SIG-M5 treated with dmso at 0.1 percent for 504 hours (cell line): ENCODE measurements around the gene KPNA1.

Source experiments
- DNase-seq: peaks from one replicate; lab custom pipeline; 2025; ENCODE audit not compliant: unreplicated experiment; lab: John Stamatoyannopoulos, UW

KPNA1 gene

DNA sequence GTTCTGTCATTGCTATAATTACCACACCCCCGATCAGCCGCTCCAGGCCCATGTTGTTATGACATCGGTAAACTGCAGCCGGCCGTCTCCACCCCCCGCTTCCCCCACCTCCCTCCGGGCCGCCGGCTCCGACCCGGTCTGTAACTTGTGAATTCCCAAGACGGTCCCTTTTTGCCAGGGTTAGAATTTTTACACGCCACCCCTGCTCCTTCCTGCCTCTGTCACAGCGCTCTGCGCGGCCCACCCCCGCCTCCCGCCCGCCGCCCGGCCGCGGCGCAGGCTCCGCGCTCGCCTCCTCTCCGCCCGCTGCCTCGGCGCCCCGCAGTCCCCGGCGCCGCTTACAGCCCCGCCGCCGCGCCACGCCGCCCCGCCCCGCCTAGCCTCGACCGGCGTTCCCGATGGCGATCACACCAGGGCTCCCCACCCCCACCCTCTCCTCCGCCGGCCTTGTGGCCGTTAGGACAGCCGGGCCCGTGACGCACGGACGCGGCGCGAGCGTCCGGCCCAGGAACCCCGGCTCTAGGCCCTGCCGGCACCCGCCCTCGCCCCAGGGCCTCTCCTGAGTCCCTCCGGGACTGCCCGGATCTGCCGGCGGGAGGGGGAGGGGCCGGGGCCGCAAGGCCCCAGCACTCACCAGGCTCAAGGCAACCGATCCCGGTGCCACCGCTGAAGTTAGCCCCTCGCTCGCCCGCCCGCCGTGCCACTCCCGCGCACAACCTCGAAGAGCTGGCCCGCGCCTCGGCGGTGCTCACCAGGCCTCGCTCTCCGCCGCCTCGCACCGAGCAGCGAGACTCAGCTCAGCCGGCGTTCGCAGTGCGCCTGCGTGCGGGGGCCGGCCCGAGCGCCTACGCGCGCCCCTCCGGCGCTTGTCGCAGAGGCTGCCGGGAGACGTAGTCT lies at the start of gene KPNA1:
Gene KPNA1, minus strand, starts transcription at position 817 of the 897 bp plus-strand sequence. CDS start 18,374 bp downstream, outside the sequence.
- DNase-seq: peak; percentile 89

DNA sequence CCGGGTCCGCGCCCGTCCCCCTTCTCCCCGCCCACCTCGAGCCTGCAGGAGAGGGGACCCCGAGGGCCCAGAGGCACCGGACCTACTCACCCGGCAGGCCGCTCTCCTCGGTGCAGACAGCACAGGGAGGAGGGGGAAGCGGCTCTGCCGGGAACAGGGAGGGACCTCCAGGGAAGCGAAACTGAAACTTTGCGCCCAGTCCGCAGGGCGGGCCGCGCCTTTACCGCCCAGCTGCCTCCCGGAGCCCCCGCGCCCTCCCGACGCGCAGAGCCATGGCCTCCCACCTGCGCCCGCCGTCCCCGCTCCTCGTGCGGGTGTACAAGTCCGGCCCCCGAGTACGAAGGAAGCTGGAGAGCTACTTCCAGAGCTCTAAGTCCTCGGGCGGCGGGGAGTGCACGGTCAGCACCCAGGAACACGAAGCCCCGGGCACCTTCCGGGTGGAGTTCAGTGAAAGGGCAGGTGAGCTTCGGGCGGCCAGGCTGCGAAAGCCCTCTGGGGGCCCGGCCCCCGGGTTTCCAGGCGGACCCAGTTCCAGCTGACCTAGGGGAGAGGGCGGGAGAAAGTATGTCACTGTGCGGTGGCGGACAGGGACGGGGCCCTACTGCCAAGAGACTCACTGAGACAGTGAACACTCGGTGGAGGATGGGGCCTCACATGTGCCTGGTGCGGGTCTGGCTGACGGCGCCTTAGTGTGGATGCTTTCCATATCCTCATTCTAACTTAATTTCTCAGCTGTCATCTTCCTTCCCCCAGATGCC lies 49.6 kb upstream of the KPNA1 start, which contains the start of the genes DTX3L and PARP9:
Gene DTX3L, plus strand, starts transcription at position 184 of the 758 bp plus-strand sequence. Its CDS starts 89 bp downstream, at position 273.
Gene PARP9, minus strand, starts transcription at position 146 of the 758 bp plus-strand sequence. CDS start 4,680 bp downstream, outside the sequence.
- peak; percentile 87 for DNase-seq

DNA sequence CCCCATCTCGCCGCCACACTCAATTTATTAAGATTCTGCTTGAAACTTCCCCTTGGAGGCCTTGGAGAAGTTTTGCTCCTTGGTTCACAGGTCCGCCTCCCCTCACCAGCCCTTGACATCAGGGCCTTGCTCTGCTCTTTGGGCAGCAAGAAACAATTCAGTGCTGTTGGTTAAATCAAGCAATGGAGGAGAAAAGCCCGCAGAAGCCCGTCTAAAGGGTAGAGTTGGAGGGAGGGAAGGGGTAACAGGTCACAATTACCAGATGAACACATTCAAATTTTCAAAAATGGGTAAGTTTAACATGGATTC lies 48.9 kb upstream of the KPNA1 start:
- DNase-seq: no peak

DNA sequence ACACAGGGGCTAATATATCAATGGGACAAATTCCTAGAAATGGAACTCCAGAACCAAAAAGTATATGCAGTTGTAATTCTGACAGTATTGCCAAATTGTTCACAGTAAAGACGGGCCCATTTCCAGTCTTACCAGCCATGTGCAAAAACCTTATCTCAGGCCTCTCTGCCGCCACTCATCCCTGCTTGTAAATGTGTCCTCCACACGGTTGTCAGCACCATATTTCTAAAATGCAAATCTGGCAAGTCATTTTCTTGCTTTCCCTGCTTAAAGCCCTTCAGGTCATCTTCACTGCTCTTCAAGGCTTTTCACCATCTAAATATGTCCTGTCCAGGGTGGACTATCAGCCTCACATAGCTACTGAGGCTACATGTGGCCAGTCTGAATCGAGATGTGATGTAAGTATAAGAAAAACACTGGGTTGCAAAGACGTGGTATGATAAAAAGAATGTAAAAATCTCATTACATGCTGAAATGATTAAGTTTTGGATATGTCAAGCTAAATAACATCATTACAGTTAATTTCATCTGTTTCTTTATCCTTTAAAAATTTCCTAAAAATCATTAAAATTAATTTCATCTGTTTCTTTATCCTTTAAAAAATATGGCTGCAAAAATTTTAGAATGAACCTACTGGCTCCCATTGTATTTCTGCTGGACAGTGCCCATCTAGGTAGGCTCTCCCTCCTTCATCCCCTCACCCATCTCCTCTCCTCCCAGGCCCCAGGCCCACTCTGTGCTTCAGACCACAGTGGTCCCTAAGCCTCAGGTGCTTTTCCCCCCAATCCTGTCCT lies 48.4 kb upstream of the KPNA1 start:
- no peak for DNase-seq

DNA sequence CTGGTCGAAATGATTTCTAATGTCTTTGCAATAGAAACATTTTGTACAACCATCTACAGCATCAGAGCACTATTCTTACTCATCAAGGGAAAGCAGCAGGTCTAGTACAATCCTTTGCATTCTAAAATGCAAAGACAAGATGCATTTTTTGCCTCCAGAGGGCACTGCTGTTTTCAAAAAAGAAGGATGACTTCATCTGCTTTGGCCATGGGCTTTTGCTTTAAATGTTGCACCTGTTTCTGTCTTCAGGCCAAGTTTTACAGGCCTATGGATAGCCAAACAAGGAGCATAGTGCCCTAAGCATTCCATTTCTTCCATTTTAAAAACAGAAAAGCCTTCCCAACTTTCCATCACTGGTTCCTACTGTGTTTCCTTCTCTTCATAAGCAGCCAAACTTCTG lies 45.9 kb upstream of the KPNA1 start:
- peak; percentile 82 for DNase-seq

DNA sequence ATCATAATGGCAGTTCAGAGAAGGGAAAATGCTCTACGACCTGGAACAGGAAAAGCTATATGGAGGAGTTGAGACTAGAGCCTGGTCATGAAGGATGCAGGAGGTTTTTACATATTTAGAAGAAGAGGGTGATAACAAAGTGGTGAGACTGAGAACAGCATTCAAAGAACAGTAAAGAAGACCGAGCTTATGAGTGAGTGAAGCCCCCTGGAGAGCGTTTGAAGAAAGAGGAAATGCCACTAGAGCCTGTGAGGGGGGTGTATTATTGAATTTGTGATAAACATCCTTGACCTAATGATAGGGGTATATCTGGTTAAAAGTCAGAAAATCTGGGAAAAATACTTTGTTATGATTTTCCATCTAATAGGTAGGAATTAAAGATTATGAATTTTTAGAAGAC lies 45.2 kb upstream of the KPNA1 start:
- DNase-seq: no peak

DNA sequence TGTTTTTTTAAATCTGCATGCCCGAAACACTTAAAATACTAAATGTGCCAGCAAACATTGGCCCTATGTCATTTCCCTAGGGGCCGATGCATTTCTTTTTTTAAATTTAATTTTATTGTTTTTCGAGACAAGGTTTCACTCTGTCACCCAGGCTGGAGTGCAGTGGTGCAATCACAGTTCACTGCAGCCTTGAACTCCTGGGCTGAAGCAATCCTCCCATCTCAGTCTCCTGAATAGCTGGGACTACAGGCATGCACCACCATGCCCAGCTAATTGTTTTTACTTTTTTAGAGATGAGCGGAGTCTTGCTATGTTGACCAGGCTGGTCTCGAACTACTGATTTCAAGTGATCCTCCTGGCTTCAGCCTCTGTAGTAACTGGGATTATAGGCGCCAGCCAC lies 43.9 kb upstream of the KPNA1 start:
- no peak for DNase-seq

DNA sequence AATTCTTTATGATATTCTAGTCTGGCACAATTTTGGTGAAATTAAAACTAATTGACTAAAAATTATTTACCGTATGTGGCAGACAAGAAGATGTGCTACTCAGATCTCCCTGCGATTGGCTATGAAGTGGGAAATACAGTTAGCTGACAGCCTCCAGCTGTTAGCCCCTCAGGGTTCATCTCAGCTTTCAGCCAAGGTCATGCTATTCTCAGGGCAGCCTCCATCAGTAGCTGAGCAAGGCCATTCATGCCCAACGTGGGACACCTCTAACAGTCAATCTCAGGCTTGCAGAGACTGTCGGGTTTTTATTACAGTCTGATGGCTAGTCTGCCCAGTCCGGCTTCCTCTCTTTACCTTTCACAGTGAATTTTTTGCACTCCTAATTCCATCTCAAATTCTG lies 42.6 kb upstream of the KPNA1 start:
- DNase-seq: no peak

DNA sequence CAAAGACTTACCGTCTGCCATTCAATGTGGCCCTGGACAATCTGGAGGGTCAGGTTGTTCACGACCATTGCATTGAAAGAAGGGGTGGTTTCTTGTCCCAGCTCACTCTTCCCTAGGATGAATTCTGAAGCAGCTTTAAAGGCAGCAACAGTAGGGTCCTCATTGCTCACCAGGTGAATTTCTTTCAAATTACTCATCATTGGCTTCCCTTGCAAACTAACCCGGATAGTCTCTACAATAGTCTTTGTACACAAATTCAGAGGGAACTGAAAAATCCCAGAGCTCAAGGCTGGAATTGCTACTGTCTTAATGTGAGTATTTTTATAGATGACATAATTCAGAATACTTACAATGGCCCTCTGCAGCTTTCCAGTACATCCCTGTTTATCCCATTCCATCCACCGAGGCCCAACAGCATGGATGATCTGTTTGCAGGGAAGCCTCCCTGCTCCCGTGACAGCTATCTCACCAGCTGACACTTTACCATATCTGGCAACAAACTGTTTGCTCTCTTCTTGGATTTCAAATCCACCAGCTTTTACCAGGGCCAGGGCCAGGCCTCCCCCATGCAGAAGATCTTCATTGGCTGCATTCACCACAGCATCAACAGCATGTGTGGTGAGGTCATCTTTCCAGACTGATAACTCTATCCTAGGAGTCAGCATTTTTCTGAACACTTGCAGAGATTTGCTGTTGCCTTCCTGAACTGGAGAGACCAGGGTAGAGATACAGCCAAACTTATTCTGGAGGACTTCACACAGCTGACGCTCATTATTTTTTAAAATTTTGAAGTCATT lies 40.7 kb upstream of the KPNA1 start:
- DNase-seq: no peak

DNA sequence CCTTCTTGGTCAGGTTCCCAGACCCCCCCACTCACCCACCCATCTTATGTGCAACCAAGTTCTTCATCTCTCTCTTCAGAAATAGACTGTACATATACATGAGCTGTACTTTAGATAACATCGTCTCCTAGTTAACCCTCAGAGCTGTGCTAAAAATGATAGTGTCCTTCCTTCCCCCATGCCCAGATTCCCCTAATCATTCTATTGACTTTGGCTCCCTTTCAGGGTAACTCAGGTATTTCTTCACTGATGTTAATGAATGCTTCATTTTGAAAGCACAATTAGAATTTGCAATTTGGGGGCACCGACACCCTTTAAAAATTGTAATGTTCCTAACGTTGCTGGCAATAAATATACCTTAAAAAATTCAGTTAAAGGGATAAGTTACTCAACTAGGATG lies 38.4 kb upstream of the KPNA1 start:
- no peak for DNase-seq

DNA sequence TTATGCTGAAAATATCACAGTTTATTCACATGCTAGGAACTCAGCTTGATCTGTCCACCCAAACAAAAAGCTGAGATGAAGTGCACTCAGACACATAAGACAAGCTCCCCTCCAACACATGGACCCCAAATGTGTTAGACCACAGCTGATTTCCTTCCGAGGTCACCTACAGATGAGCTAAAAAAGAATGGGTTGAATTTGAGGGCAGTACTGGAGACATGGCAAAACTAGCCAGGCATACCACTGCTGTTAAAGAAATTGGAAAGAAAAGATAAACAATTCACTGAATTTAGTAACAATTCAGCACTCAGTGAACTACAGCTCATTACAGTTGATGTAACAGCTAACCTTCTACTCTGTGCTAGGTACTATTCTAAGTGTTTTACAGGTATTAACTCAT lies 33.9 kb upstream of the KPNA1 start:
- DNase-seq: no peak

DNA sequence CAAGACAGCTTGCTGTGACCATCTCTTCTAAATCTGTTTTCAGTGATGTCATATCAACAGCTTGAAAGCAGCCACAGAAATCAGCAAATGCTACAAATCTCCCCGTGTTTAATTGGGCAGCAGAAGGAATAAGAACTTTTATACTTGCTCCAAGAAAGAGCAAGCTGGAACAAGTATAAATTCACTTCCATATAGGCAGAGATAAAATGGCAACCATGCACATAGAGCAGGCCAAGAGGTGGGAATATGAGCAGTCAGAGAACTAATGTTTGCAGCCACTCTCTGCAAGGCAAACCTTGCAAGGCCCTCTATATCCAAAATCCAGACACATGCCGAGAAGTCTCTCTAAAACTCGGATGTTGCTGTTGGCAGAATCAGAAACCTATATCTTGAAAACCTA lies 33.3 kb upstream of the KPNA1 start:
- no peak for DNase-seq

DNA sequence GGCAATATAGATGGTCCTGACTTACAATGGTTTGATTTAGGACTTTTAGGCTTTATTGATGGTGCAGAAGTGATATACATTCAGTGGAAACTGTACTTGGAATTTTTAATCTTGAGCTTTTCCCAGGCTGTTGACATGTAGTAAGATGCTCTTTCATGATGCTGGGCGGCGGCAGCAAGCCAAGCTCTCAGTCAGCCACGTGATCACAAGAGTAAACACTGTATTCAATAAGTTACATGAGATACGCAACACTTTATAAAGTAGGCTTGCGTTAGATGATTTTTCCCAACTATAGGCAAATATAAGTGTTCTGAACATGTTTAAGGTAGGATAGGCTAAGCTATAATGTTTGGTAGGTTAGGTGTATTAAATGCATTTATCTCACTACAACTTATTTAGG lies 31.4 kb upstream of the KPNA1 start:
- DNase-seq: no peak

DNA sequence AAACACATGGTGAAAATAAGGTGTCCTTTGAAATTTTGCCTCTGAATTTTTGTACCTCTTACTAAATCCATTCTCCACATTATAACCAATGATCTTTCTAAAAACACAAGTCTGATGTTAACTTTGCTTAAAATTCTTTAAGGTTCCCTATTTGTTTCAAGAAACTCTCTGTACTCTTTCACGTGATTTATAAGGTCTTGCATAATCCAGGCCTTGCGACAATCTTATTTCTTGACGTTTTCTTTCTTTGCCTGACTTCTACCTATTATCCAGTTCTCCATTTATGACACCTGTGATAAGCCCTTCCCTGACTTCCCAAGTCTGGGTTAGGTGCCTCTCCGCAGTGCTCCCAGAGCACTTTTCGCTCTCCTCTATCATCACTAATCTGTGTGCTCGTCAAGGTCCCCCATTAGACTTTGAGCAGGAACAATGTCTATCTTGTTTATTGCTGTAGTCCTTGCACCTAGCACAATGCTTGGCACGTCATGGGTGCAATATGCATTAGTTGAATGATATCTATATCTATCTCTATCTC lies 24.3 kb upstream of the KPNA1 start:
- DNase-seq: peak; percentile 71

DNA sequence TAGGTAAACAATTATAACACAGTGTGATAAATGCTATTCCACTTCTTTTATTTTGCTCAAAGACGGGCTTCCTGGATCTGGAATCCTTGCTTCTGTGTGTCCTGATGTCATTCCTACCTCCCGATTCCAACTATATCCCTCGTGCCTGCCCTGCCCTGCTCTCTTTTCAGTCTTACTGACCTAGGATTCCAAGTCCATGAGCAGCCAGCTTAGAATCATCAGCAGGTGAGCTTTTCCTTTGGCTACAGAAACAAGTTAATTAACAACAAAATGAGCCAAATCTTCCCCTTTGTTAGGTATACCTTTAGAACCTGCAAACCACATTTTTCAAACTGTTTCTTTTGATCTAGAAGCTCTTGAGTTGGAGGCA lies 21.9 kb upstream of the KPNA1 start:
- no peak for DNase-seq

DNA sequence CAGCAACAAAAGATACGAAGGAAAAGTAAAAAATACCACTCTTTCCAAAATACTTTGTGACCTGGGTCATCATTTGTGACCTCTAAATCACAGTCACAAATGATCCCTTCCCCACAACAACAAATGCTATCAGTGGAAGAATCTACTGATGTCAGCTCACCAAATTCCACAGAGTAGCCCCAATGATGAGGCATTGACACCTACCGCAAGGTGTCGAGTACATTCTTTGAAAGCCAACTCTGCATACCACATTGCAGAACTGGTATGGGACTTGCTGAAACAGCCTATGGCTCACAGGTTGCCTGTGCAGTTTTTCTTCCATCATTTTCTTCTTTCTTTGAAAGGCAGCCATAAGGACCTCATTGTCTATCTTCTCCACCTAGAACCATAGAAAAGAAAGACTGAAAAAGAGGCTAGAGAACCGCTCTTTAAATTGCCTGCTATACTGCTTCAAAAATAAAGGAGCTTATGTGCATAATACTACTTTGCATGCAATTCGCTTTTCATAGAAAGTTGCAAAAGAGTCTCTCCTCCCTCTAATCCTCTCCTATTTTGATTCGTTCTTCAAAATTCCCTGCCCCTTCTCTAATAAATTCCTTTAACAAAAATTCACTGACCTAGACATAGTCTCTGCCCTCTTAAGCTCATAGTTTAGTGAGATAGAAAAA lies 21.4 kb upstream of the KPNA1 start:
- no peak for DNase-seq

DNA sequence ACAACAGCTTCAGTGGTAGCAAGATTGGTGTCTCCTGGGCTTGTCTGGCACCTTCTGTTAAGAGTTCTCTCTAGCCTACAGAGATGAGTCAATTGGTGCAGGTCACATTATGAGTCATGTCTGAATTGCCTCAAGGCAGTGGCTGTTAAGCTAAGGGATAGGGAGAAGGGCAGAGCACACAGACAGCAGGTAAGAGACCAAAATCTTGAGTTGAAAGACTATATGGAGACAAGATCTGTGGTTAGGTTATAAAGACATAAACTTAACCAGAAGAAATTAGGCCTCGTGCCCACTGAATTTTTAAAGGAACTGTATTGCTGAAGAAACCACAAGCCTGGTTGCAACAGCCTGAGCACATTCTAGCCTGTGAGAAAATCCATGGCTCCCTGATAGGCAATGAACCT lies 19.2 kb upstream of the KPNA1 start:
- peak; percentile 88 for DNase-seq

DNA sequence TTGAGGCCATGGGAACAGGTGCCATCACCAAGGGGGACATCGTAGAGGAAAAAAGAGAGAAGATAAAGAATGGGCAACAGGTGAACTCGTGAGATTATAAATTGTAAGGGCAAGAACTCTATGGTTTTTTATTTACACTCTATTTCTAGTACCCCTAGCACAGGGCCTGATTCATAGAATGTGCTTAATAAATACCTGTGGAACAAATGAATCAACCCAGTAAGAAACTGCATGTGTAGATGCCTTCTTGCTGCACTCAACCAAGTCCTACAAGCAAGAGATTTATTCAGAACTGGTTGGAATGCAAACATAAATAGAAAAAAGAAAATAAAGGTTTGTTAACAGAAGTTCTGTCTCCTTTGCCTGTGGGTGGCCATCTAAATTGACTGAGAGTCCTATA lies 18.7 kb upstream of the KPNA1 start:
- no peak for DNase-seq

DNA sequence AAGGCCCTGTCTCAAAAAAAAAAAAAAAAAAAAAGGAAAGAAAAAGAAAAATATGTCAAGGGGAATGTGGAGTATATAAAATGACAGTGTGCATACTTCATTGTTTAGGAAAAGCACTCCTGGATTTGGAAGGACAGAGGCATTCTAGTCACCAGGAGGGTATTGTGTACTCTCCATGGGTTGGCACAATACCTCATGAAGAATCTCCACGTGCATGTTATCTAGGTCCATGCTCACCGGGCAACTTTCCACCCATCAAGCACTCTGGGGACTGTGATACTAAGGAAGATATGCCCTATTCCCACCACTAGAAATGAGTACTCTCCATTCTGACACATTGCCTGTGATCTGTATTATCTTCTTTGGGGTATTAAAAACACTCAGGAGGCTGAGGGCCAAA lies 15.4 kb upstream of the KPNA1 start:
- no peak for DNase-seq

DNA sequence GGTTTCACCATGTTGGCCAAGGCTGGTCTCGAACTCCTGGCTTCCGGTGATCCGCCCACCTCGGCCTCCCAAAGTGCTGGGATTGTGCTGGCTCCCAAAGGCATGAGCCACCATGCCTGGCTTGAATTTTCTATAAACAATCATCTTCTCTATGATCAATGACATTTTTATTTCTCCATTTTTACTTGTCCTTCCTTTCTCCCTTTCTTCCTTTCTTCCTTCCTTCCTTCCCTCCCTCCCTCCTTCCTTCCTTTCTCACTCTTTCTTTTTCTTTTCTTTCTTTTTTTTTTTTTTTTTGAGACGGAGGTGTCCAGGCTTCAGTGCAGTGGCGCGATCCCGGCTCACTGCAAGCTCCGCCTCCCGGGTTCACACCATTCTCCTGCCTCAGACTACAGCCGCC lies 8.6 kb upstream of the KPNA1 start:
- no peak for DNase-seq
